Breast epithelium (tissue), 4 donors: ENCODE data around the gene PRR19. TPM values are rescaled to one million over a fixed set of nuclear protein-coding genes. Genes with fewer than 3 reads are reported as not detected.

Experiments
- DNase-seq, 2 donors: peaks; one replicate each; pipeline ENCODE4 v3.0.0-alpha.2; 2019; ENCODE audit warnings: low spot score in 2 of 2
- H3K27ac ChIP-seq, 2 donors: fragments of 200-600 bp; sonication (generic) in 1 of 2; one replicate each; pipeline ENCODE4 v1.5.1; 2016 to 2019; ENCODE audit warnings: mild to moderate bottlenecking in 1 of 2
- H3K27me3 ChIP-seq, 2 donors: fragments of 200-600 bp; sonication (generic) in 1 of 2; one replicate each; pipeline versions ENCODE4 v1.5.1 to v1.6.0; 2017 to 2019; ENCODE audit warnings: control low read depth in 1 of 2, mild to moderate bottlenecking in 1 of 2
- H3K36me3 ChIP-seq: fragments of 200-600 bp; one replicate; pipeline ENCODE4 v1.5.1; 2019
- H3K4me1 ChIP-seq, 2 donors: fragments of 200-600 bp; sonication (generic); one replicate each; pipeline ENCODE4 v1.5.1; 2016 to 2019; ENCODE audit warnings: control low read depth in 1 of 2
- H3K4me3 ChIP-seq, 3 donors: fragments of 200-600 bp; sonication (generic); 1 replicate in 2 of 3; 2 replicates in 1 of 3; pipeline ENCODE4 v1.5.1; 2016 to 2019; ENCODE audit warnings: mild to moderate bottlenecking in 3 of 3, moderate library complexity in 2 of 3
- H3K9me3 ChIP-seq, 2 donors: fragments of 200-600 bp; sonication (generic) in 1 of 2; one replicate each; pipeline ENCODE4 v1.5.1; 2016 to 2019; ENCODE audit warnings: control low read depth in 1 of 2
- CTCF ChIP-seq, 3 donors: fragments of 450-650 bp; IDR thresholded peaks; one replicate each; pipeline ENCODE4 v1.5.1; 2016 to 2017; ENCODE audit warnings: antibody characterized with exemption in 3 of 3, mild to moderate bottlenecking in 3 of 3, moderate library complexity in 3 of 3
- POLR2A ChIP-seq: fragments of 450-650 bp; IDR thresholded peaks from one replicate; pipeline ENCODE4 v1.6.1; 2016; ENCODE audit warnings: antibody characterized with exemption, mild to moderate bottlenecking, moderate library complexity
- POLR2AphosphoS5 ChIP-seq, 3 donors: sonication (generic); formaldehyde crosslinking; IDR thresholded peaks; one replicate each; pipeline ENCODE4 v1.6.1; 2017; ENCODE audit warnings: antibody characterized with exemption in 3 of 3
- intact Hi-C: fragments of 100-400 bp; cut with DNase I; formaldehyde crosslinking; loops from one replicate; pipeline ENCODE4 v1.15.1; 2023; ENCODE audit warnings: low total_unique reads
- total RNA-seq, 3 donors: library from RNA; depleted of rRNA; stranded (reverse); fragments of >200 nt; gene quantifications; one replicate each; pipeline ENCODE4 v1.1.0, GENCODE V29; 2016

The PRR19 gene
- total RNA-seq, 3 donors from 2014 or later, result 0.33 to 2.6 (median 0.48) TPM

GRCh38 chr19:42343344-42344110 is 41.6 kb downstream of the PRR19 start:
- no peak overlapping the region for H3K4me3 ChIP-seq
- TF ChIP-seq POLR2A, result no peak
- TF ChIP-seq CTCF (IDR thresholded peaks at IDR 0.05), result no peak
- no peak for TF ChIP-seq POLR2AphosphoS5 (IDR thresholded peaks at IDR 0.05)
- H3K4me1 ChIP-seq, result no peaks in the 10 kb centered on the region
- no peak overlapping the region for H3K27ac ChIP-seq
- intact Hi-C loops, result no loop called here
- H3K27me3 ChIP-seq, result no peaks in the 10 kb centered on the region
- no peaks in the 10 kb centered on the region for H3K9me3 ChIP-seq
- H3K36me3 ChIP-seq, result no peaks in the 10 kb centered on the region
- DNase-seq, result no peak

GRCh38 chr19:42344336-42344893 is 42.5 kb downstream of the PRR19 start:
- no peak for DNase-seq
- TF ChIP-seq CTCF (IDR thresholded peaks at IDR 0.05), result no peak
- no peak for TF ChIP-seq POLR2A
- TF ChIP-seq POLR2AphosphoS5 (IDR thresholded peaks at IDR 0.05), result no peak
- intact Hi-C loops, result no loop called here
- Histone ChIP-seq H3K9me3 (no peaks in the 10 kb centered on the region), H3K4me1 (no peaks in the 10 kb centered on the region), H3K4me3 (no peak overlapping the region), H3K27ac (no peak overlapping the region), H3K27me3 (no peaks in the 10 kb centered on the region), H3K36me3 (no peaks in the 10 kb centered on the region)

GRCh38 chr19:42345191-42345812 is 43.4 kb downstream of the PRR19 start:
- no peak overlapping the region for H3K4me3 ChIP-seq
- no peak for DNase-seq
- H3K27me3 ChIP-seq, result no peaks in the 10 kb centered on the region
- H3K27ac ChIP-seq, result no peak overlapping the region
- intact Hi-C loops, result no loop called here
- H3K4me1 ChIP-seq, result no peaks in the 10 kb centered on the region
- no peaks in the 10 kb centered on the region for H3K9me3 ChIP-seq
- TF ChIP-seq CTCF (IDR thresholded peaks at IDR 0.05), result no peak
- TF ChIP-seq POLR2A, result no peak
- no peak for TF ChIP-seq POLR2AphosphoS5 (IDR thresholded peaks at IDR 0.05)
- no peaks in the 10 kb centered on the region for H3K36me3 ChIP-seq

GRCh38 chr19:42348211-42348610 is 46.3 kb downstream of the PRR19 start:
- H3K9me3 ChIP-seq, result no peaks in the 10 kb centered on the region
- no peaks in the 10 kb centered on the region for H3K36me3 ChIP-seq
- DNase-seq, result no peak
- H3K4me1 ChIP-seq, result no peaks in the 10 kb centered on the region
- no peaks in the 10 kb centered on the region for H3K27me3 ChIP-seq
- H3K4me3 ChIP-seq, result no peak overlapping the region
- H3K27ac ChIP-seq, result no peak overlapping the region
- intact Hi-C loops, result no loop called here
- no peak for TF ChIP-seq CTCF (IDR thresholded peaks at IDR 0.05)
- no peak for TF ChIP-seq POLR2AphosphoS5 (IDR thresholded peaks at IDR 0.05)
- no peak for TF ChIP-seq POLR2A
